ENCODE results near the gene RANBP10.

RANBP10 gene

GRCh38 chr16:67760956-67761230 lies 45.5 kb downstream of the RANBP10 start:
- TF ChIP-seq SPI1 (IDR thresholded peaks at IDR 0.05; ENCODE audit: borderline replicate concordance, low read depth) (no peak), POLR2AphosphoS5 (IDR thresholded peaks at IDR 0.05; ENCODE audit: low read depth) (no peak), GABPA (IDR thresholded peaks at IDR 0.05; ENCODE audit: low read depth) (no peak)
- TF ChIP-seq, protein P1, sequence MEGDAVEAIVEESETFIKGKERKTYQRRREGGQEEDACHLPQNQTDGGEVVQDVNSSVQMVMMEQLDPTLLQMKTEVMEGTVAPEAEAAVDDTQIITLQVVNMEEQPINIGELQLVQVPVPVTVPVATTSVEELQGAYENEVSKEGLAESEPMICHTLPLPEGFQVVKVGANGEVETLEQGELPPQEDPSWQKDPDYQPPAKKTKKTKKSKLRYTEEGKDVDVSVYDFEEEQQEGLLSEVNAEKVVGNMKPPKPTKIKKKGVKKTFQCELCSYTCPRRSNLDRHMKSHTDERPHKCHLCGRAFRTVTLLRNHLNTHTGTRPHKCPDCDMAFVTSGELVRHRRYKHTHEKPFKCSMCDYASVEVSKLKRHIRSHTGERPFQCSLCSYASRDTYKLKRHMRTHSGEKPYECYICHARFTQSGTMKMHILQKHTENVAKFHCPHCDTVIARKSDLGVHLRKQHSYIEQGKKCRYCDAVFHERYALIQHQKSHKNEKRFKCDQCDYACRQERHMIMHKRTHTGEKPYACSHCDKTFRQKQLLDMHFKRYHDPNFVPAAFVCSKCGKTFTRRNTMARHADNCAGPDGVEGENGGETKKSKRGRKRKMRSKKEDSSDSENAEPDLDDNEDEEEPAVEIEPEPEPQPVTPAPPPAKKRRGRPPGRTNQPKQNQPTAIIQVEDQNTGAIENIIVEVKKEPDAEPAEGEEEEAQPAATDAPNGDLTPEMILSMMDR (IDR thresholded peaks at IDR 0.05; ENCODE audit: insufficient read depth, low read length): no peak
- TF ChIP-seq, protein P2, sequence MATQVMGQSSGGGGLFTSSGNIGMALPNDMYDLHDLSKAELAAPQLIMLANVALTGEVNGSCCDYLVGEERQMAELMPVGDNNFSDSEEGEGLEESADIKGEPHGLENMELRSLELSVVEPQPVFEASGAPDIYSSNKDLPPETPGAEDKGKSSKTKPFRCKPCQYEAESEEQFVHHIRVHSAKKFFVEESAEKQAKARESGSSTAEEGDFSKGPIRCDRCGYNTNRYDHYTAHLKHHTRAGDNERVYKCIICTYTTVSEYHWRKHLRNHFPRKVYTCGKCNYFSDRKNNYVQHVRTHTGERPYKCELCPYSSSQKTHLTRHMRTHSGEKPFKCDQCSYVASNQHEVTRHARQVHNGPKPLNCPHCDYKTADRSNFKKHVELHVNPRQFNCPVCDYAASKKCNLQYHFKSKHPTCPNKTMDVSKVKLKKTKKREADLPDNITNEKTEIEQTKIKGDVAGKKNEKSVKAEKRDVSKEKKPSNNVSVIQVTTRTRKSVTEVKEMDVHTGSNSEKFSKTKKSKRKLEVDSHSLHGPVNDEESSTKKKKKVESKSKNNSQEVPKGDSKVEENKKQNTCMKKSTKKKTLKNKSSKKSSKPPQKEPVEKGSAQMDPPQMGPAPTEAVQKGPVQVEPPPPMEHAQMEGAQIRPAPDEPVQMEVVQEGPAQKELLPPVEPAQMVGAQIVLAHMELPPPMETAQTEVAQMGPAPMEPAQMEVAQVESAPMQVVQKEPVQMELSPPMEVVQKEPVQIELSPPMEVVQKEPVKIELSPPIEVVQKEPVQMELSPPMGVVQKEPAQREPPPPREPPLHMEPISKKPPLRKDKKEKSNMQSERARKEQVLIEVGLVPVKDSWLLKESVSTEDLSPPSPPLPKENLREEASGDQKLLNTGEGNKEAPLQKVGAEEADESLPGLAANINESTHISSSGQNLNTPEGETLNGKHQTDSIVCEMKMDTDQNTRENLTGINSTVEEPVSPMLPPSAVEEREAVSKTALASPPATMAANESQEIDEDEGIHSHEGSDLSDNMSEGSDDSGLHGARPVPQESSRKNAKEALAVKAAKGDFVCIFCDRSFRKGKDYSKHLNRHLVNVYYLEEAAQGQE (IDR thresholded peaks at IDR 0.05; ENCODE audit: insufficient replicate concordance, low read depth): no peak
- no peak for DNase-seq (ENCODE audit: low read depth in 1 of 2, low spot score in 1 of 2)
- Histone ChIP-seq H3K27me3 (ENCODE audit: insufficient read depth, poor library complexity, severe bottlenecking) (no peaks in the 10 kb centered on the region), H3K4me3 (replicated peaks; ENCODE audit: insufficient read depth, low read length) (no peak overlapping the region), H3K27ac (replicated peaks) (no peak overlapping the region)

DNA sequence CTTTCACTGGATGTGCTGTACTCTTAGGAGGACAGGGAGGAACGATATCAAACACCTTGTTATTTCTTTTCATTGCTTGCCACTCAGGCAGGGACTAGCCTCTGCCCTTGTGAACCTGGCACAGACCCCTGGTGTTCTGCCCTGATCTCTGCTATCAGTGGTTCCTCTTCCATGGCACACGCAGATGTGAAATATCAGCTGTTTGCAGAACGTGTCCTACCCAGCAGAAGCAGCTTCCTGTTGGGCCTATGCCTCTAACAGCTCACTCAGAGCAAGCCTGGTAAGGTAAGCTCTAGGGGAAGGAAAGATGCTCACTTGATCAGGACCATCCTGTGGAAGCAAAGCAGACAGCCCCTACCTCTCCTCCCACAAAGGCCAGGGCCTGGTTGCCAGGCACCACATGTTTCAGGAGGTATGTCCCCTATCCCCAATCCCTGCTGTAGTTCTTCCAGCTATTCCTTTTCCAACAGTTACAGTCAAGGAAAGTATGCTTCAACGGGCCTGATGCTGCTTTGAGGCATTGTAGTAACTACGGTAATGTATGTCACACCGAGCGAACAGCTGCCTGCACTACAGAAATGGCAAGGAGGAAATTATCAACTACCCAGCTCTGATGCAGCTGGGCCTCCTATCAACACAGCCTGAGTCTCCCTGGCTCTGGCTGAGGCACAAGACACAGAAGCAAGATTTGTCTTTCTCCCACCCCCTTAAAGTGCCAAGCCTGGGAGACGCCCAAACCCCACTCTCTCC lies 46.0 kb downstream of the RANBP10 start:
- no peak overlapping the region for H3K4me3 ChIP-seq (replicated peaks; ENCODE audit: insufficient read depth, low read length)
- TF ChIP-seq POLR2AphosphoS5 (IDR thresholded peaks at IDR 0.05; ENCODE audit: low read depth): no peak
- no peak for TF ChIP-seq GABPA (IDR thresholded peaks at IDR 0.05; ENCODE audit: low read depth)
- TF ChIP-seq SPI1 (IDR thresholded peaks at IDR 0.05; ENCODE audit: borderline replicate concordance, low read depth): no peak; the same call in 1 of the 2 replicates
- TF ChIP-seq, protein P1 (IDR thresholded peaks at IDR 0.05; ENCODE audit: insufficient read depth, low read length): no peak
- TF ChIP-seq, protein P2 (IDR thresholded peaks at IDR 0.05; ENCODE audit: insufficient replicate concordance, low read depth): no peak
- no peaks in the 10 kb centered on the region for H3K27me3 ChIP-seq (ENCODE audit: insufficient read depth, poor library complexity, severe bottlenecking)
- no peak overlapping the region for H3K27ac ChIP-seq (replicated peaks)
- peak; percentile 36 to 78 for DNase-seq (ENCODE audit: low read depth in 1 of 2, low spot score in 1 of 2)

- Histone ChIP-seq H3K27me3 (ENCODE audit: insufficient read depth, poor library complexity, severe bottlenecking) (no peaks in the 10 kb centered on the region), H3K27ac (replicated peaks) (no peak overlapping the region), H3K4me3 (replicated peaks; ENCODE audit: insufficient read depth, low read length) (no peak overlapping the region)
- DNase-seq (ENCODE audit: low read depth in 1 of 2, low spot score in 1 of 2): no peak
- TF ChIP-seq, protein P1 (IDR thresholded peaks at IDR 0.05; ENCODE audit: insufficient read depth, low read length): no peak
- TF ChIP-seq GABPA (IDR thresholded peaks at IDR 0.05; ENCODE audit: low read depth) (no peak), POLR2AphosphoS5 (IDR thresholded peaks at IDR 0.05; ENCODE audit: low read depth) (no peak), SPI1 (IDR thresholded peaks at IDR 0.05; ENCODE audit: borderline replicate concordance, low read depth) (no peak)
- TF ChIP-seq, protein P2 (IDR thresholded peaks at IDR 0.05; ENCODE audit: insufficient replicate concordance, low read depth): no peak
These were observed 47.4 kb downstream of the RANBP10 start for GRCh38 chr16:67758966-67759365.

All from HL-60 (cell line).